HG03558 (cell line): ENCODE data around the gene FANCC.

Source experiments
- ATAC-seq: cut with Tn5 transposase; IDR thresholded peaks from one replicate; pipeline ENCODE4 v1.9.1; 2021; ENCODE audit warnings: moderate number of reproducible peaks; ENCODE audit not compliant: unreplicated experiment; ENCODE audit errors: extremely low read depth

Gene FANCC

DNA sequence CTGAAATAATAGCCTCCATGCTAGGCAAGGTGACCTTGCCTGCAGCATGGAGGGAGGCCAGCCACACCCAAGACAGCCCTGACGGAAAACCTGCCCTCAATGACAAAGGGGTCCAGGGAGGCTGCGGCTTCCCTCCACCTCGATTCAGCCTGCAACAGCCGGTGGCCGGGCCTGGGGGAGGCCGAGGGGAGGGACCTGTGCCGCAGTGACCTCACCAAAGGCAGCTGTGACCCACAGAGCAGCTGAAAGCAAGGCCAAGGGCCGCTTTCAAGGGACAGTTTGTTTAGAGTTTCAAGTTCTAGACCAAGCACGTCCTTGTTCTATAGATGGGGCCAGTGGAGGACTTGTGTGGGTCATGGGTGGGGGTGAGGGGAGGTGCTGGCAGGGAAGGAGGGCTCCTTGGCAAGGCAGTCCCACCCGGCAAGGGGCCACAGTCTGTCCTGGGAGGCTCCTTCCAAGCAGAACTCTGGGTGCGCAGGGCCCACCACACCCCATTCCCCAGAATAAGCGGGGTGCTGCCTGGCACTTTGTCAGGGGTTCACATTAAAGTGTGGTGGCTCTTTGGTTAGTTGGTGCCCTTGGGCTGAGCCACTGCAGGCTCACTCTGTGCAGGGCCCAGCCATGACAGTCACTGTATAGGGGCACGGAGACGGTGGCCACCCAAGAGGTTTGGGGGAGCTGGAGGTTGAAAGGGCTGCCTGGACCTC is 226.5 kb downstream of the FANCC start:
- no peak for ATAC-seq

DNA sequence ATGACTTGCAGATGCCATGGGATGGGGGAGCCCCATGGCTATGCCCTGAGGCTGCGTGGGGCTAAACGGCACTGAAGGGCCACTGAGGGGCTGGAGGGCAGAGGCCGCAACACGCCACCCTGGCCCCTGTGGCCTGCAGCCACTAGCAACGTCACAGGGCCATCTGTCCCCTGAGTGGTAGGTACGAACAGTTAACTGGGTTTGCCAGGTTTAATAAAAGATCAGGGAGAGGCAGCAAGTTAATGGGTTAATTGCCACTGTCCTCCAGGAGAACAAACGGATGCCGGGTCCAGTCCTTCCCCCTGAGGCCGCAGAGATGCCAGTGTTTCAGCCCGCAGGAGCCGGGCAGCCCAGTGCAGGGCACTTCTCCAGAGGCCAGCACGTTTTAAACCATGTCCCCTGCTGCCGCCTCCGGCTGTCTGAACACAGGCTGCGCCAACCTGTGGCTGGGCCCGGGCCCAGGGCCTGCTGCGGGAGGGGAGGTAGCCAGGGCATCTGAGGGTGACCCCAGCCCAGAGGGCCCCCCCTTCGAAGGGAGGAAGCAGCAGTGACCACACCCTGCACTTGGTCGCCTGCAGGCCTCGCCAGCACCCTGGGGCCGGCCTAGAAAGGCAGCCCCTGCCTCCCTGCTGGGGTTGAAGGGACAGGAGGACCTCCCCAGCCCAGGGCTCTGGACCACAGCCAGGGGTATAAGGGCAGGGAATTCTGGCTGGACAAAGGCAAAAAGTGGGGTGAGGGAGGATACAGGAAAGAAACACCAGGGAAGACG is 227.3 kb downstream of the FANCC start:
- ATAC-seq, result no peak

DNA sequence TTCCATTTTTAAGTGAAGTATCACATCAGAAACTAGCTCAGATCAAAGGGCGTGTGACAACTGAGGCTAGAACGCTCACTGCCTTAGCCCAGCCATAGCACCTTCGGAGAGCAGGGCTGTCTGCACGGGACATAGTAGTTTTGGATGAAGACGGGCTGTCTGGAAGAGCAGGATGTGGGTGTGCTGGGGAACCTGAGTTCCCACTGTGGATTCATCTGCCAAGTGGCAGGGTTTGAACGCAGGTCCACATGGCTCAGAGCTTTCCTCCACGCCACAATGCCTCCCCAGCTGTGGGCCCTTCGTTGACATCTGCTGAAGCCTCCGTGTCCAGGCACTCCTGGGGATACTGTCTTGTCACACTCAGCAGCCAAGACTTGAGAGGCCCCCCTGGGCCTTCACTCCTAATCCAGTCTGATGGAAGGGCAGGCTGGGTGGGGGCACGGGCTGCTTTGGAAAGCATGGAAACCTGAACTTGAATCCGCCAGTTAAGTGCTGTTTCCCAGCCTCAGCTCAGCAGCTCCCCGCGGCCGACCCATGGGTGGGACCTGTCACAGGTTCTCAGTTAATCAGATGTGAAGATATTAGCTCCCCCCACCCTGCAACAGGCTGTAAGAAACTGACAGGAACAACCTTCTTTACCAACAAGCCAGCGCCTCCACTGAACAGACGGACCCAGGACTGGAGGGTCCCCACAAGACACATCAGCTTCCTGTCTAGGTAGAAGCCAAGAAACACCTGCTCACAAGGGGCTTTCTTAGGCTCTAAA is 228.1 kb downstream of the FANCC start:
- ATAC-seq, result no peak

DNA sequence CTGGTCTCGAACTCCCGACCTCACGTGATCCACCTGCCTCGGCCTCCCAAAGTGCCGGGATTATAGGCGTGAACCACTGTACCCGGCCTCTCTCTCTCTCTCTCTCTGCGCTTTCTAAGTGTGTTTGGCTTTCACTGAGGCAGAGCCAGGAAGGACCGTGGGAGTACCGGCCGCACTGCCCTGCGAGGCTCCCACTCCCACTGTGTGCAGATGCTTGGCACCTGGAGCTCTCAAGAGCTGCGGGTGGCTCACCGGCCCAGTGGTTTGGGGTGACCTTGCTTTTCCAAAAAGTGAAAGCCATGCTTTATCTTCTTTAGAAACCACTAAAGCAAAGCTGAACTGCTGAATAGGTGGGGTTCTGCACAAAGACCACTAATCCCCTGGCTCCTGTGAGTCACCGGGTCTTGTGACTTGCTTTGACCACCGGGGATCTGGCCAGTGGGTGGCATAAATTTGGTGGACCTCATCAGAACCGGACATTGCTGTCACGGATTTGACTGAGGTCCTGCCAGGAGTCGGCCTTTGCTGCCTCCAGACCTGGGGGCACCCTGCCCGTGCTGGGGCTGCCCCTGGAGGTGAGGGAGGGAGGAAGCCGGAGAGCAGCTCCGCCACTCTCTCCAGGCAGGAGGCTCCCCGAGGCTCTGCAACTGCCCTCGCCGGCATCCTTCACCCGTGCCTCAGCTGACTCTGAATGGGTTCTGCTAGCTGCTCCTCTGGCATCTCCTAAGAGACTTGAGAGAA is 228.9 kb downstream of the FANCC start:
- no peak for ATAC-seq

DNA sequence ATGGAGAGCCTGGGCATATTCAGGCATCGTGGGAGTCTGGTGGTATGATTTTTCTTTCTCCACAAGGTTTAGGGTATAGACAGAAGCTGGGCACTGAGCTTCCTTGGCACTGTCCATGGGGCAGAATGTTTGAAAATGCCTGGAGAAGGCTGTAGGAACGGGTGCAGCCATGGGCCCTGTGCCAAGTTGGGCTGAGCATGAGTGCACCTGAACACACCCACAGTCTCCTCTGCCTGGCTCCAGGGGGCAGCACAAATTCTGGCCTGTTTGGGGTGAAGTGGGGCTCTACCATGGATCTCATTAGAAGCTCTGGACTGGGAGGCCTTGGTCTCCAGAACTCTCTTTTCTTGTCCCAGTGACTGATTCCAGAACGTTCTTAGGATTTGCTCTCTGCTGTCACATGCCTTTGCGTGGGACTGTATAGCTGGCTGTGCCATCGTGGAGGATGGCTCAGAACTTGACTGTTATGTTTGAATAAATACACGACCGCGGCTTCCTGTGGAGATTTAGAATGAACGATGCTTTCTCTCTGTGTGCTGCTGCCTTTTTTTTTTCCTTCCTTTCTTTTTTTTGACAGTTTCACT is 229.8 kb downstream of the FANCC start:
- ATAC-seq, result no peak

DNA sequence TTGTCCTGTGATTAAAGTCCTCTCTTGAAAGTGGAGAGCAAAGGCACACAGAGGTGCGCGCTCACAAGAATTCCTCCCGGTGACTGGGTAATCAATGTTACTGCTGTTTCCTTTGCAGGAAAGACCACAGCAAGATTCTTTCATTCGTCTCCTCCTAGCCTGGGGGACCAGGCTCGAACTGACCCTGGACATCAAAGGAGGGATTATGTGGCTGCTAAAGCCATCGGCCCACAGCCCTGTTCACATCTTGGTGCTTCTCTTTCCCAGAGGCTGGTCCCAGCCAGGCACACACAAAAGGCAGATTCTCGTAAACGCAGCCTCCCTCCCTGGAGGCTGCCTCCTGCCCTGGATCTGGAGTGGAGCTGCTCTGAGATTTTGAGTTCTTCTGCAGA is 230.9 kb downstream of the FANCC start:
- no peak for ATAC-seq

DNA sequence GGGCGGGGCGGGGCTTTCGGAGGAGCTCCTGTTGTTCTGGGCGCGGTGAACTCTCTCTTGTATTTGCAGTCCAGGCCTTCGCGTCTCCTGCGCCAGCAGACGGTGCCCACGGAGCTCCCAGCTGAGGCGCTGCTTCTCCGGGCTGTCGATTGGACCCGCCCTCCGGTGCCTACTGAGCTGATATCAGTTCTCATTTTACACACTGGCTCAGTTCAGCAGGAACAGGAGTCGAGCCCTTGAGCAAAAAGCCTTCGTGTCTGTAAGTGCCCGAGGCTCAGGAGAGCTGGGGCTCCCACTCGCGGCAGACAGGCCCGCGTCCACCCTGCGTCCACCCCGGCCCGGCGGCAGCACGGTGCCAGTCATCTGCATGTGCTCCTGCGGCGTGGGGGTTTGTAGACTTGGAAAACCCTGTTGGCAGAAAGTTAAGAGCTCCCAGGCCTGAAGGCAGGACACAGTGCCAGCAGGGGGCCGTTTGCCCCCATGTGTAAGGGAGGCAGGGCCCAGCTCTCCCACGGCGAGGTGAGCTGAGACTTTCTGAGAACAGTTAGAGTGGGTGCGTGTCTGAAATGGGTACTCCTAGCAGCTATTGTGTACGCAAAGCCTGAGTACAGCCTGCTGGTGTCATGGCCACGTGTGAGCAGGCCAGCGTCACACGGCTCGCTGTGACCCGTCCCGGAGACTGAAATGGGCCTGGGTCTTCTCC is 231.5 kb downstream of the FANCC start:
- no peak for ATAC-seq

DNA sequence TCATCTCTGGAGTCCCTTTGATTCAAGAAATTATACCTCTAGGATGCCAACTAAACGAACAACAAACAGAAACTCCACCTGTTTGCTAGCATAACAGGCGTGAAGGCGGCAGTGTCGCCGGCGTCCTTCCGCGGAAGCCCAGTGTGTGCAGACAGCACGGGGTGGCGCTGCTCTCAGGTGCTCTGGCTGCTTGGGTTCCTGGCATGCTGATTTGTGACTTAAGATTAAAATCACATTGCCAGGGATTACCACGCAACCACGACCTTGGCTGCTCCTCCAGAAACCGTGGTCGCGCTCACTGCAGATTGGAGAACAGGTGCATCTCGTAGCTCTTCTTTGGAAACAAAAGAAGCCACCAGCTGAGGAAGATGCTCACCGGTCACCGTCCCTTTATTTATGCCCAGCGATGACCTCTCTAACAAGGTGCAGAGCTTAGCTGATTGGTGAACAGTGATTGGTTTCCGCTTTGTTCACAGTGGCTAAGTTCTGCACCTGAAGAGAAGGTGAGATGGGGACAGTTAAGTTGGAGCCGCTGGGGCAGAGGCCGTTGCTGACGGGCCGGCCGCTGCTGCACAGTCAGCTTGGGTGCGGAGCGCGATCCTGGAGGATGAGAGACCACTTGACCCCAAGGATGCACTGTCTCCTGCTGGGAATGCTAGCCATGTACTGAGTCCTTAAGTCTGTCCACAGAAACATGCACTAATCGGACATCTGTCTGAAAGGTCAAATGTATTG is 232.3 kb downstream of the FANCC start:
- ATAC-seq, result no peak

DNA sequence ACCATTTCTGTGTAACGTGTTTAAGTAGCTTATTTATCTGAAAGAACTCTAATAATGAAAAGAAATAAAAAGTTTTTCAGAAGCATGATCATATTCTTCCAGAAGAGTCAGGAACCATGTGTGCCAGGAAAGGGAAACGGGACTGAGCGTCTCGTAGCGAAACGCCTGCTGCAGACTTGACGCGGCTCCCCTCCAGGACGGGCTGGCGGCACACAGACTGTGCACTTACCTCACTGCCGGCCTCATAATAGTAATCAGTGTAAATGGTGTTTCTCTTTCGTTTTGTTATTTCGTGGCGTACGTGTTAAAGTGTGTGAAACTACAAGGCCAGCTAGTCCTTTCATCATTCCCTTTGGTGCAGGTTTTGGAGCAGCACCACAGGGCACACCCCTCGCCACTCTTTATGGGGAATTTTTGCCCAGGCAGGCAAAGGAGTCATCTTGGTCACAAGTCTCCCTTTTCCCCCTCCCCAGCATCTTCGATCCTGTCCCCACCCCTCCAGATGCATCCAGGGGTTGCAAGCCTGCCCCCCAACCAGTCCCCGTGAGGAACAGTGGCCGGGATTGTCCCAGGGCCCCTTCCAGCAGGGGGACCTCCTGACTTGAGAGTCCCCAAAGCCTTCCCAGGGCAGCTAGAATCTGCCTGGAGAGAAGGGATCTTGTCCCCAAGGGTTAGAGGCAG is 233.1 kb downstream of the FANCC start:
- ATAC-seq, result no peak

DNA sequence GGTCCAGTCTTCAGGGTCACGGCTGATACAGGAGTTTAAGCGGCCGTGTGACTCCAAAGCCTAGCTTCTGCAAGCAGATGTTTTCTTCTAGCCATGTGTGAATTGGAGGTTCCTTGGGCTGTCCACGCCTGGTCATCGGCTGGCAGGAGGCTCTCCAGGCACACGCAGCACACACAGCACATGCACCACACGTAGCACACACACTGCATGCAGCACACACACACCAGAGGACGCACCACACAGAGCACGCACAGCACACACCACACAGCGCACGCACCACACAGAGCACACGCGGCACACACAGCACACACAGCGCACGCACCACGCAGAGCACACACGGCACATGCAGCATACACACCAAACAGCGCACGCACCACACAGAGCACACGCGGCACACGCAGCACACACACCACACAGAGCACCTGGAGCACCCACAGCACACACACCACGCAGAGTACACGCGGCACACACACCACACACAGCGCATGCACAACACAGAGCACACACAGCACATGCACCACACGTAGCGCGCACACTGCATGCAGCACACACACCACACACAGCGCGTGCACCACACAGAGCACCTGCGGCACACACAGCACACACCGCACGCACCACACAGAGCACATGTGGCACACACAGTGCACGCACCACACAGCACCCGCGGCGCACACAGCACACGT is 234.3 kb downstream of the FANCC start:
- ATAC-seq, result no peak

DNA sequence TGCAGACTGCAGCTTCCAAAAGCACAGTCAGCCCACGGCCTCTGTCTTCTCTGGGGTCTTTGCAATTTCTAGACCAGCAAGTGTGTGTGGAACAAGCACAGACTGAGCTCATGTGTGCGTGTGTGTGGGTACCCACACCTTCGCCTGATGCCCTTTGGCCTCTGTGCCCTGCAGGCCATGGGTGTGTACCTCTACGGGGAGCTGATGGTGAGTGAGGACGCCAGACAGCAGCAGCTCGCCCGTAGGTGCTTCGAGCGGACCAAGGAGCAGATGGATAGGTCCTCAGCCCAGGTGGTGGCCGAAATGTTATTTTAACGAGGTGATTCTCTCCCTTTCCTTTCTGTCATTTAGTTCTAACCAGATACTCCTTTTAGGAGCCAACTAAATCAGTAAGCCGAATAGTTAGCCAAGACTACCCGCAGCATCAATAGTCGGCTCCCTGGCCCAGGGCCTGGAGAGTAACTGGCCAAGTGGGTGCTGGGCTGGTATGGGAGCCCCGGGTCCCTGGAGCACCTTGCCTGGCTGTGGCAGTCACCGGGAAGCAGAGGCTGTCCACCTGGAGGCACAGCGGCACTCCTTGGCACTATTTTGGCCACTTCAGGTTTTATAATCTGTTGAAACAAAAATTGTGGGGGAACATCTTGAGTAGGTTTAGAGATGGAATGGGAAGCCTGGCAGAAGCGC is 235.0 kb downstream of the FANCC start:
- no peak for ATAC-seq

DNA sequence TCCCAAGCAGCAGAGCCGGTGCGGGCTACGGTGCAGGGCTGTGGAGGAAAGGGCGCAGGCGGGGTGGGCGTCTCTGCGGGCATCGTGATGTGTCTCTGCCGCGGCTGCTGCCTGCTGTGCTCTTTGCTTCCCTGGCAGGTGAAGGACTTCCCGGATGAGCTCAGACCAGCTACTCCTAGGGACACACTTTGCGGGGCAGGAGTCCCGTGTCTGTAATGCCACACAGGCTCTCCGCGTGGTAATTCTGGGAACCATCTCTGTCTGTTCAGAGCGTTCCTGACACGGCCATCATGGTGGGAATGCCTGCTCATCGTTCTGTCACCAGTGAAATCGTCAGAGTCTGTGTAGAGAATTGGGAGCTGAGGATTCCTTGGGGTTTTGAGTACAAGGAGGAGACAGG is 235.5 kb downstream of the FANCC start:
- no peak for ATAC-seq

DNA sequence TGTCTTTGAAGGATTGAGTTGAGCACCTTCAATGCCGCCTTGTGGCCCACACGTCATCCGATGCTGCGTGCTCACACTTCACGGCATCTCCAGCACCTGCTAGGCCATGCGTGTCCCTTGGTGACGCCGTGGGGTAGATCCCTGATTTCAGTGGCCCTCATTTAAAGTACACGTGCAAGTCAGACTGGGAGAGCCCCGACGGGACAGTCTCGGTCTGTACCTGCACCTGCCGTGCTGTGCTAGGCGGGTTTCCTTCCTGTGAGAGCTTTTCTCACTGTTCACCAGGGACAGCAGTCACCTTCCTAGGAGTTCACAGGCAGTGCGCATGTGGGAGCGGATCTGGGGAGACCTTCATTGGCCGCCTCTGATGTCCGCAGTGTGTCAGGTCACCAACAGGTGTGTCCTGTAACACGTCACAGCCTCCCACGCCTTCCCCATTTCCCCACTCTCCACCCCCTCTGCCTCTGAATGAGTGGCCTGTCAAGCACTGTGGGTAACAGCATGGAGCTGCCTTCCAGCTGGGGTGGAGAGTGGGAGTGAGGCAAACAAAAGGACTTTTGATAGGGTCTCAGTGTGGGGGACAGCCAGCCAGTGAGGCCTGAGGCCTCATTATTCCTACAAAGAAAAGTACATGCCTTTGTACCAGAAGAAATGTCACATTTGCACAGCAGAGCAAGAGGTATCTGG is 236.4 kb downstream of the FANCC start:
- ATAC-seq, result no peak

DNA sequence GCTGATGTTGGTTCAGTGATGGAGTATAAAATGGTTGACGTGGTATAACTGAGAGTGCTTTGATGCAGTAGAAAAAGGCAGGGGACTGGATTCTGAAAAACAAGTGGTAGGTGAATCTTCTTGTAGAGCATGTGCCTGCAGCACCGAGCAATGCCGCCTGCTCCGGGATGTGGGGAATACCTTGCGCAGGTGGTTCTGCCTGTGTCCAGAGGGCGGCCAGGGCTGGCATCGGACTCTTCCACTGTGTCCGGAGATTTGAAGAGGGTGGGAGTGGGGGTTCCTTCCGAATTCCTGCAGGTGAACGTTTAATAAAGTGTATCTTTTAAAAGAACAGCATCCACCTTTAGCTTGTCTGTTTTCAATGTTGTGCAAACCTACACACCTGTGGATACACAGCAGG is 238.0 kb downstream of the FANCC start:
- ATAC-seq, result no peak

DNA sequence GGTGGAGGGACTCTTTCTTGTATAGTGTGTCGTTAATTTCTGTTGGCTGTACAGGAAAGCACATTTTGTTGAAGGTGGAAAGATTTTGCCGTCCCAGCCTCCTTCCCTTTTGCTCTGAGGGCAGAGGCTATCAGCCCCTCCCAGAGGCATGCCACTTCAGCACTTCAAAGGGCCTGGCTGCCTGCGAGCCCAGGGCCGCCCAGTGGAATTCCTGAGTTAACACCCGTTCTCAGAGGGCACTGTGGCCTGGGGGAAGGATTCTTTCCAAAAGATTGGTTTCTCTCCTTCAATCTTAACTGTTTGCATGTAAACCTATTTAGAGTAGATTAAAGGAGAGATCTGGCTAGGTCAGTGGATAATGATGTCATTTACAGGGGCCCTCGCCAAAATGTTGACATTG is 238.6 kb downstream of the FANCC start:
- ATAC-seq, result no peak

DNA sequence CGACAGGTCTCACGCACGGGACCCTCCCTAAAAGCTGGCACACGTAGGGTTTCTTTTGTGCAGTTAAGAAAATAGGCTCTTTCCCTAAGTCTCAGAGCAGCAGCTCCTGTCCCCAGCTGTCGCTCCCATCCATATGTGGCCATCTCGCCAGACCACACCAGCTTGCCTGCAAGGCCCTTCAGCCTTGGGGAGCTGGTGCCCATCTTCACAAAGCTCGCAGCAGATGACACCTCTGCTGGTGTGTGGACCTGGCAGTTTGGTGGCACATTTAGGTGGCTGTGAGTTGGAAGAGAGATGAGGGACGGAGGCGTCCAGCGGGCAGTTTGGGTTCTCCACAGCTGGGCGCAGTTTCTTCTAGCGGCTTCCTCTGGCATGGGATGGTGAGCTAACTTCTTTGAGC is 239.0 kb downstream of the FANCC start:
- ATAC-seq, result no peak
